GM12891 (cell line): Measurements from ENCODE around the gene CBLB.

Experiments used
- PAX5 ChIP-seq: IDR thresholded peaks from 2 replicates; pipeline ENCODE4 v1.6.1; 2011; ENCODE audit warnings: low read length, moderate library complexity, mild to moderate bottlenecking; ENCODE audit not compliant: insufficient read depth, severe bottlenecking
- POLR2A ChIP-seq: IDR thresholded peaks from 2 replicates; pipeline ENCODE4 v1.6.1; 2011; ENCODE audit warnings: low read depth, low read length, control low read depth
- POLR2AphosphoS5 ChIP-seq: IDR thresholded peaks from 2 replicates; pipeline ENCODE4 v1.6.1; 2011; ENCODE audit warnings: low read depth, low read length, control low read depth
- SPI1 ChIP-seq: IDR thresholded peaks from 2 replicates; pipeline ENCODE4 v1.6.1; 2011; ENCODE audit warnings: low read depth, low read length, control low read depth
- TAF1 ChIP-seq: IDR thresholded peaks from 2 replicates; pipeline ENCODE4 v1.6.1; 2011; ENCODE audit warnings: low read depth, low read length, control low read depth

- no peak for TF ChIP-seq TAF1
- TF ChIP-seq POLR2AphosphoS5, result no peak
- TF ChIP-seq SPI1, result no peak
- TF ChIP-seq POLR2A, result no peak
- TF ChIP-seq PAX5, result no peak
Observed at GRCh38 chr3:105634708-105635107, 234.1 kb downstream of the CBLB start.
